ENCODE measurements around the gene C10orf95. TPM values are rescaled to one million over a fixed set of nuclear protein-coding genes. Genes with fewer than 3 reads are reported as not detected.

Gene C10orf95
- total RNA-seq, 4 donors from 2014 or later, result 1.4 TPM; not detected in 3

- no peak overlapping the region for H3K4me3 ChIP-seq
- peaks cover 0 to 49% (median 11%) of the 10 kb centered on the region in 3 donors for H3K36me3 ChIP-seq
- no peak for DNase-seq (ENCODE audit: low spot score in 2 of 2)
- WGBS, 2 donors, result 78 to 79% methylated on average over 5 of the region's 5 CpGs
- no peaks in the 10 kb centered on the region for H3K9me3 ChIP-seq
- H3K4me1 ChIP-seq, result peaks cover 0 to 32% (median 11%) of the 10 kb centered on the region in 4 donors
- no peak for TF ChIP-seq CTCF (IDR thresholded peaks at IDR 0.05)
- no peak for TF ChIP-seq EP300 (IDR thresholded peaks at IDR 0.05)
- no peak for TF ChIP-seq POLR2A (IDR thresholded peaks at IDR 0.05)
- H3K27me3 ChIP-seq, result peaks cover 0 to 9% of the 10 kb centered on the region in 2 donors
- no peak overlapping the region for H3K27ac ChIP-seq
Observed at GRCh38 chr10:102402512-102402896, 48.8 kb downstream of the C10orf95 start.

GRCh38 chr10:102401735-102402511 is 49.4 kb downstream of the C10orf95 start:
- no peak for TF ChIP-seq EP300 (IDR thresholded peaks at IDR 0.05)
- no peak for TF ChIP-seq POLR2A (IDR thresholded peaks at IDR 0.05)
- no peak for TF ChIP-seq CTCF (IDR thresholded peaks at IDR 0.05)
- H3K4me1 ChIP-seq, result peaks cover 0 to 37% (median 15%) of the 10 kb centered on the region in 4 donors
- 82% methylated on average over 14 to 18 of the region's 18 CpGs for WGBS, 2 donors
- H3K36me3 ChIP-seq, result peaks cover 0 to 55% (median 11%) of the 10 kb centered on the region in 3 donors
- no peak overlapping the region for H3K4me3 ChIP-seq
- H3K27ac ChIP-seq, result no peak overlapping the region
- no peak for DNase-seq (ENCODE audit: low spot score in 2 of 2)
- no peaks in the 10 kb centered on the region for H3K9me3 ChIP-seq
- H3K27me3 ChIP-seq, result peaks cover 0 to 3% of the 10 kb centered on the region in 2 donors

GRCh38 chr10:102401342-102401654 is 50.0 kb downstream of the C10orf95 start:
- Histone ChIP-seq H3K4me3 (no peak overlapping the region), H3K4me1 (peaks cover 0 to 44% (median 21%) of the 10 kb centered on the region in 4 donors), H3K27ac (no peak overlapping the region), H3K9me3 (no peaks in the 10 kb centered on the region), H3K27me3 (no peaks in the 10 kb centered on the region), H3K36me3 (peaks cover 0 to 58% (median 11%) of the 10 kb centered on the region in 3 donors)
- no peak for TF ChIP-seq POLR2A (IDR thresholded peaks at IDR 0.05)
- no peak for TF ChIP-seq EP300 (IDR thresholded peaks at IDR 0.05)
- TF ChIP-seq CTCF (IDR thresholded peaks at IDR 0.05), result no peak
- 84 to 99% methylated on average over 6 to 8 of the region's 8 CpGs for WGBS, 2 donors
- no peak for DNase-seq (ENCODE audit: low spot score in 2 of 2)

GRCh38 chr10:102400598-102401341 is 50.6 kb downstream of the C10orf95 start:
- H3K9me3 ChIP-seq, result no peaks in the 10 kb centered on the region
- H3K36me3 ChIP-seq, result peaks cover 0 to 58% (median 11%) of the 10 kb centered on the region in 3 donors
- H3K27me3 ChIP-seq, result no peaks in the 10 kb centered on the region
- H3K4me1 ChIP-seq, result peaks cover 0 to 49% (median 26%) of the 10 kb centered on the region in 4 donors
- no peak overlapping the region for H3K27ac ChIP-seq
- no peak for DNase-seq (ENCODE audit: low spot score in 2 of 2)
- H3K4me3 ChIP-seq, result no peak overlapping the region
- TF ChIP-seq CTCF (IDR thresholded peaks at IDR 0.05) (no peak), POLR2A (IDR thresholded peaks at IDR 0.05) (no peak)
- WGBS, 2 donors, result 84 to 94% methylated on average over 20 to 22 of the region's 22 CpGs

- Histone ChIP-seq H3K4me3 (peak overlapping the region in 1 of 4 donors; percentile 60), H3K4me1 (peaks cover 0 to 51% (median 27%) of the 10 kb centered on the region in 4 donors)
Observed at GRCh38 chr10:102400076-102400475, 51.3 kb downstream of the C10orf95 start.

More at GRCh38 chr10:102400076-102400475, 51.3 kb downstream of the C10orf95 start:
- WGBS, 2 donors, result 79 to 84% methylated on average over 9 to 16 of the region's 17 CpGs
- Histone ChIP-seq H3K36me3 (peaks cover 0 to 58% (median 11%) of the 10 kb centered on the region in 3 donors), H3K27me3 (no peaks in the 10 kb centered on the region), H3K27ac (peak overlapping the region in 1 of 4 donors; percentile 86), H3K9me3 (no peaks in the 10 kb centered on the region)
- no peak for TF ChIP-seq POLR2A (IDR thresholded peaks at IDR 0.05)
- TF ChIP-seq CTCF (IDR thresholded peaks at IDR 0.05), result no peak
- no peak for TF ChIP-seq EP300 (IDR thresholded peaks at IDR 0.05)
- no peak for DNase-seq (ENCODE audit: low spot score in 2 of 2)
